Sigmoid colon (tissue), 4 donors: Measurements from ENCODE around the gene TEP1.

Experiments
- CTCF ChIP-seq, 4 experiments: fragments of 450-650 bp in 3 of 4; fragments of 200-600 bp in 1 of 4; IDR thresholded peaks; one replicate each; pipeline ENCODE4 v1.5.1; 2016 to 2019; ENCODE audit warnings: antibody characterized with exemption in 4 of 4, mild to moderate bottlenecking in 3 of 4, moderate library complexity in 2 of 4
- EP300 ChIP-seq, 4 donors: sonication (generic); formaldehyde crosslinking; IDR thresholded peaks; one replicate each; pipeline ENCODE4 v1.6.1; 2017; ENCODE audit warnings: antibody characterized with exemption in 4 of 4
- POLR2A ChIP-seq, 2 donors: fragments of 450-650 bp; IDR thresholded peaks; one replicate each; pipeline ENCODE4 v1.6.1; 2016; ENCODE audit warnings: antibody characterized with exemption in 2 of 2, mild to moderate bottlenecking in 2 of 2, moderate library complexity in 2 of 2
- POLR2AphosphoS5 ChIP-seq, 4 donors: sonication (generic); formaldehyde crosslinking; IDR thresholded peaks; one replicate each; pipeline ENCODE4 v1.6.1; 2017; ENCODE audit warnings: antibody characterized with exemption in 4 of 4

- TF ChIP-seq POLR2AphosphoS5 (IDR thresholded peaks at IDR 0.05): no peak
- TF ChIP-seq POLR2A (IDR thresholded peaks at IDR 0.05): no peak
- no peak for TF ChIP-seq EP300 (IDR thresholded peaks at IDR 0.05)
- no peak for TF ChIP-seq CTCF (IDR thresholded peaks at IDR 0.05)
These were observed 65.6 kb downstream of the TEP1 start for GRCh38 chr14:20347747-20348146.
